GM18873 (cell line): ENCODE data around the gene GATAD2B.
"Not testable (repeated sequence)": the region's sequence is repeated elsewhere in the genome, so short reads cannot be mapped to it uniquely, and the experiment has no call there.

Experiments used
- ATAC-seq: cut with Tn5 transposase; IDR thresholded peaks from one replicate; pipeline ENCODE4 v1.9.1; 2021; ENCODE audit warnings: mild to moderate bottlenecking, moderate library complexity, moderate number of reproducible peaks; ENCODE audit not compliant: unreplicated experiment, low FRiP score

GATAD2B gene

GRCh38 chr1:153845158-153845557 is 77.6 kb downstream of the GATAD2B start:
- ATAC-seq = no peak

DNA sequence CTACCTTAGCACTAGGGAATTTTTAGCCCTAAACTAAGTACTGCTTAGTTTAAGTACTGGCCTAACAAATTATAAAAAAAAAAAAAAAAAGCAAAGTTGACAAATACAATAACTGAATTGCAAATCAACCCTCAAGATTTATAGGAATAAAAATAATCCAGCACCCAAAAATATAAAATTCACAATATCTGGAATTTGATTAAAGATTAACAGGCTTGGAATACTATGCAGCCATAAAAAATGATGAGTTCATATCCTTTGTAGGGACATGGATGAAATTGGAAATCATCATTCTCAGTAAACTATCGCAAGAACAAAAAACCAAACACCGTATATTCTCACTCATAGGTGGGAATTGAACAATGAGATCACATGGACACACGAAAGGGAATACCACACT is 78.4 kb downstream of the GATAD2B start:
- ATAC-seq = not testable (repeated sequence)

GRCh38 chr1:153842006-153842471 is 80.7 kb downstream of the GATAD2B start:
- peak; percentile 64 for ATAC-seq

DNA sequence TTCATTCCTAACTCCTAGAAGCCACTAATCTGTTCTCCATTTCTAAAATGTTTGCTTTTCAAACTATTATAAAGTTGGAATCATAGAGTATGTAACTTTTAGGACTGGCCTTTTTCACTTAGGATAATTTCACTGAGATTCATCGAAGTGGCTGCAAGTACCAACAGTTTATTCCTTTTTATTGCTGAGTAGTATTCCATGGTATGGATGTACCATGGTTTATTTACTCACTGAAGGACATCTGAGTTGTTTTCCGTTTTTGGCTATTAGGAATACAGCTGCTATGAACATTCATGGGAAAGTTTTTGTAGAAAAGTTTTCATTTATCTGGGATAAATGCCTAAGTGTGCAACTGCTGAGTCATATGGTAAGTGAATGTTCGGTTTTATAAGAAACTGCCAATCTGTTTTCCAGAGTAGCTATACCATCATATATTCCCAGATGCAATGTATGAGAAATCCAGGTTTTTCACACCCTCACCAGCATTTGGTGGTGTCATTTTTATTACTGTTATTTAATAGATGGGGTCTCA is 81.2 kb downstream of the GATAD2B start:
- no peak for ATAC-seq

DNA sequence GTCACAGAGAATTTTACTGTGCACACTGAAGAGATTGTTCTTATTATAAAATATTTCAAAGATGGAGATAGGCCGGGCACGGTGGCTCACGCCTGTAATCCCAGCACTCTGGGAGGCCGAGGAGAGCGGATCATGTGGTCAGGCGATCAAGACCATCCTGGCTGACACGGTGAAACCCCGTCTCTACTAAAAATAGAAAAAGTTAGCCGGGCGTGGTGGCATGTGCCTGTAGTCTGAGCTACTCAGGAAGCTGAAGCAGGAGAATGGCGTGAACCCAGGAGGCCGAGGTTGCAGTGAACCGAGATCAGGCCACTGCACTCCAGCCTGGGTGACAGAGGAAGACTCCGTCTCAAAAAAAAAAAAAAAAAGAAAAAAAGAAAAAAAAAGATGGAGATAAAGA is 82.0 kb downstream of the GATAD2B start:
- not testable (repeated sequence) for ATAC-seq

GRCh38 chr1:153833968-153834367 is 88.8 kb downstream of the GATAD2B start:
- not testable (repeated sequence) for ATAC-seq

DNA sequence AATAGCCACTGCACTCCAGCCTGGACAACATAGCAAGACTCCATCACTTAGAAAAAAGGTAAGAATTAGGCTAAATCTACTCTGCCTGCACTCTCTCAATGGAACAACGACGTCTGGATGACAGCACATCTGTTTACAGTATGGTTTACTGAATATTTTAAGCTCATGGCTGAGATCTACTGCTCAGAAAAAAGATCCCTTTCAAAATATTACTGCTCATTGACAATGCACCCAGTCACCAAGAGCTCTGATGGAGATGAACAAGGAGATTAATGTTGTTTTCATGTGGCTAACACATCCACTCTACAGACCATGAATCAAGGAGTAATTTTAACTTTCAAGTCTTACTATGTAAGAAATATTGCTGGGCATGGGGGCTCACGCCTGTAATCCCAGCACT is 89.6 kb downstream of the GATAD2B start:
- no peak for ATAC-seq

DNA sequence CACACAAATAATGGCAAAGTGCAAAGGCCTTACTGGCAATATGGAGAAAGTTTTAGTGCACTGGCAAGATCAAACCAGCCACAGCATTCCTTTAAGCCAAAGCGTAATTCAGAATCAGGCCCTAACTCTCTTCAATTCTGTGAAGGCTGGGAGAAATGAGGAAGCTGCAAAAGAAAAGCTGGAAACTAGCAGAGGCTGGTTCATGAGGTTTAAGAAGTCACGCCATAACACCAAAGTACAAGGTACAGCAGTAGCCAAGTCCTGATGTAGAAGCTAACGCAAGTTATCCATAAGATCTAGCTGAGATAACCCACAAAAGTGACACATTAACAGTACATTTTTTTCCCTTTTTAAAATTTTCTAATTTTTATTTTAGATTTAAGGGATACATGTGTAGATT is 90.5 kb downstream of the GATAD2B start:
- no peak for ATAC-seq

GRCh38 chr1:153831026-153831425 is 91.7 kb downstream of the GATAD2B start:
- no peak for ATAC-seq

GRCh38 chr1:153827168-153827964 is 95.4 kb downstream of the GATAD2B start:
- no peak for ATAC-seq

DNA sequence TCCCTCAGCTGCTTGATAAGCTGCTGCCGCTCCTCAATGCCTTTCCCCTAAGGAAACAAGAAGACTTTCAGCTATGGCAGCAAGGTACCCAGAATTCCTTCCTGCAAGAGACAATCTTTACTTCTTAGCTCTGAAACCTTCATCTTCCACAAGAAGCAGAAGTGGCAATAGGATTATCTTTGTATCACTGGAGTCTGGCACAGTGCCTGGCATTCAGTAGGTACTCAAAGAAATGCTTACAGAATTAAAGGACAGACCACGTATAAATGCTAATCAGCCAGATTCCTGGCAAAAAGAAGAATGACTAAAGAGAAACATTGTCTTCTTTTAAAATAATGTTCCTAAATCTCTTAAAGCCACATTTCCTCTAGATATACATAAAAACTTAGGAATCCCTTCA is 103.9 kb downstream of the GATAD2B start:
- no peak for ATAC-seq

GRCh38 chr1:153816283-153816889 is 106.4 kb downstream of the GATAD2B start:
- no peak for ATAC-seq

DNA sequence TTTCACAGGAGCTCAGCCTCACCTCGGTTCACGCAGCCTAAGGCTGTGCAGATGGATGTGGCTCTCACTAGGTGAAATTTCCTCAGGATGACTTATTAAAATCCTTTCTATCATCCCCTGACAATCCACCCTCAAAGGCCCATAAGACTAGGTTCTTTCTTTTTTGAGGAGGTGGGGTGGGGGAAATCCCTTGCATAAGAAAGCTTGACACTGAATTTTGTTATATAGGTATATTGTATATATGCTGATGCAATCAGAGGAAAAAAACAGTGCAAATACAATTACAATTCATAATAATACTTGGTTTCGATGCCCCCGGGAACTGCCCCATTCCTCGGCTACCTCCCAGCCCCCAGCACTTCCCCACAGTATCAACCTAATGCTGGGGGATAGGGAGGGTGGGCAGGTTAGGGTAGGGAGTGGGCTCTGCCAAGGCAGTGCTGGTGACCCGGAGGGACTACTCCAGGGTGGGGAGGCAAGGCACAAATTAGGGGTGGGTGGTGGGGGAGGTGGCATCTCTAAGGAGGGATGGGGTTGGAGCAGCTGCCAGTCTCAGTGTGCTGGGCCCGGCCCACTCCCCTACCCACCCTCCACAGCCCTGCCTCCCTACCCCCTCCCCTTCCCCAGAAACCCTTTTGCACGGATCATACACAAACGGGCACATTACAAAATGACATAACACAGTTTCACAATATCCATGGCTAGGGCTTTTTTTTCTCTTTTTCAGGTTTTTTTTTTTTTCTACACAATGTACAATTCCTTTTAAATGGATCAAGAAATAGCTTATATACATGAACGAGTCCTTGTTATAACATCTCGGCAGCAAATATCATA is 116.7 kb downstream of the GATAD2B start:
- no peak for ATAC-seq

GRCh38 chr1:153805042-153805745 is 117.6 kb downstream of the GATAD2B start:
- ATAC-seq = peak; percentile 72

GRCh38 chr1:153804112-153804511 is 118.7 kb downstream of the GATAD2B start:
- ATAC-seq = no peak

DNA sequence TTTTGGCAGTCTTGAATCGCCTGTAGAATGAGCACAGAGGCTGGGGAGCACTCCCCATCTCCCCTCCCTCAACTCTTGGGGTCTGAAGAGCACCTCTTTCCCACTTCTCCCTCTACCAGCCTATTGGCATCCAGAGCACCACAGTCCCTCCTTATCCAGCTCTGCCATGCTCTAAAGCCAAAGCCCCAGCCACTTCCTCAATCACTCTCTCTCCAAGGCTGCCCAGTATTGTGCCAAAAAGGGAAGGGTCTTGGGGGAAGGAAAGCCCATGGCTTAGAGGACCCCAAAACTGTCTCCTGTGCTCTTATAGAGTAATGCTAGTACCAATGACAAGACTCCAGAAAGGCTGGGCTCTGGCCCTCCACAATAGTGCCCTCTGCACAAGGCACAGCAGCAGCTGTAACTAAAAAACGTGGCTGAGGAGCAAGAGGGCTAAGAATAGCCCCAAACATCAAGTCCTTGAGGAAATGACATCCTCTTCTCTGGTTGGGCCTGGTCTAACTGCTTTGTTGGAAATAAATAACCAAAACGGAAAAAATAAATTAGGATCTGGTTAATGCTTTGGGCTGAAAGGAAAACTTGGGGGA is 119.2 kb downstream of the GATAD2B start:
- no peak for ATAC-seq

DNA sequence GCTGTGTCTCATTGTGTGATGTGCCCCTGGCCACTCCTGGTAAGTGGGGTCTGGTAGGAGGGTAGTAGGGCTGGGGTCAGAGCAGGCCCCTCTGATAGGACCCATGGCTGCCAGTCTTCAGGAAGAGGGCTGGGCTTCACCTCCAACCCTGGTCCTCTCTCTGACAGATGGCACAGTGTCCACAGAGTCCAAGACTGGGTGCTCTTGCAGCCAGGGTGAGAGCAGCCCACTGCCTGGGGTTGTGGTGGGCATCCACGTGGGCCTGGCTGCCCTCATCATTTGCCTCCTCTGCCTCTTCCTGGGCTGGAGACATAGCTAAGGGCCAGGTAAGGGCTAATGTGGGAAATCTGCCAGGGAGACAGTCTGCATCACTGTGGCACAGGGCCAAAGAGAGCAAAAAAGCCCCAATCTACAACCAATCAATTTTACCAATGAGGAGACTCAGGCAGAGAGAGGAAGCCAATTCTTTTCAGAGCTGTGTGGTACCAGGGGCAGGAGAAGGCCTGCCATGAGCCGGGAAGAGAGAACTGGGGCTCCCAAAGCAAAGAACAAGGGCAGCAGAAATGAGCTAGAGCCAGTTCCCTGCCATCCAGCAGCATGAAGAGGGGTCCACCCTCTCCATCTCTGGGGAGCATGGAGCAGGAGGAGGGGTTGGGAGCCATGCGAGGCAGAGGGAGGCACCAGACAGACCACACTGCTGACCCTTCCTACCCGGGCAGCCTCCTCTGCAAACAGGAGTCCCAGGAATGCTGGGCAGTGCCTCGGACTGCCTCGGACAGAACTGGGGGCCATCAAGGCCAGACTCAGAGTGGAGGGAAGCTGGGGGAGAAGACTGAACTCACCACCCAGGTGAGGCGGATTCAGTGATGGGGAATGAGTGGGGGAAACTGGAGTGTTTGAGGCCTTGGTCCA is 120.7 kb downstream of the GATAD2B start:
- ATAC-seq = no peak

- no peak for ATAC-seq
Measured at GRCh38 chr1:153801028-153801625, 121.6 kb downstream of the GATAD2B start.
